ENCODE measurements around the gene IGFBP4.

IGFBP4 gene

GRCh38 chr17:40457369-40457768 lies 14.1 kb downstream of the IGFBP4 start:
- DNase-seq, result no peak

- no peak for DNase-seq
Observed at GRCh38 chr17:40457964-40458791, 14.9 kb downstream of the IGFBP4 start.

GRCh38 chr17:40458851-40459482 lies 15.7 kb downstream of the IGFBP4 start:
- DNase-seq, result no peak

GRCh38 chr17:40459636-40460603 lies 16.7 kb downstream of the IGFBP4 start:
- DNase-seq, result no peak

- no peak for DNase-seq
Observed at GRCh38 chr17:40460604-40460967, 17.3 kb downstream of the IGFBP4 start.

- DNase-seq, result no peak
Observed at GRCh38 chr17:40460968-40461731, 17.9 kb downstream of the IGFBP4 start.

- no peak for DNase-seq
Observed at GRCh38 chr17:40461732-40462342, 18.6 kb downstream of the IGFBP4 start.

GRCh38 chr17:40462343-40463121 lies 19.3 kb downstream of the IGFBP4 start:
- no peak for DNase-seq

GRCh38 chr17:40463122-40463550 lies 19.9 kb downstream of the IGFBP4 start:
- DNase-seq, result no peak

- DNase-seq, result no peak
Observed at GRCh38 chr17:40464392-40464855, 21.2 kb downstream of the IGFBP4 start.

GRCh38 chr17:40466298-40466971 lies 23.2 kb downstream of the IGFBP4 start:
- DNase-seq, result no peak

- DNase-seq, result no peak
Observed at GRCh38 chr17:40467281-40467867, 24.1 kb downstream of the IGFBP4 start.

- no peak for DNase-seq
Observed at GRCh38 chr17:40468560-40468959, 25.3 kb downstream of the IGFBP4 start.

GRCh38 chr17:40469805-40470675 lies 26.8 kb downstream of the IGFBP4 start:
- no peak for DNase-seq

GRCh38 chr17:40470932-40471828 lies 27.9 kb downstream of the IGFBP4 start:
- no peak for DNase-seq

GRCh38 chr17:40471846-40472732 lies 28.8 kb downstream of the IGFBP4 start:
- DNase-seq, result no peak

Measured in NCI-H2171 (cell line).